Upper lobe of left lung (tissue), 6 donors: ENCODE data around the gene SOCS1. TPM values are rescaled to one million over a fixed set of nuclear protein-coding genes. Genes with fewer than 3 reads are reported as not detected.
A peak's percentile ranks its signal among the peaks of the same experiment; 100 is the strongest.

Experiments
- ATAC-seq, 2 donors: fragments of 200-7000 bp; cut with Tn5 transposase; one replicate each; pipeline ENCODE4 v1.9.1; 2022; ENCODE audit warnings: mild to moderate bottlenecking in 2 of 2, moderate library complexity in 2 of 2; ENCODE audit not compliant: low FRiP score in 2 of 2
- DNase-seq, 2 donors: peaks; one replicate each; pipeline ENCODE4 v3.0.0-alpha.2; 2019 to 2020
- H3K27ac ChIP-seq, 4 donors: fragments of 200-600 bp; sonication (generic); one replicate each; pipeline ENCODE4 v1.5.1; 2016 to 2019
- H3K27me3 ChIP-seq, 4 donors: fragments of 200-600 bp; sonication (generic); one replicate each; pipeline ENCODE4 v1.5.1; 2017 to 2019
- H3K36me3 ChIP-seq, 4 donors: fragments of 200-600 bp; sonication (generic); one replicate each; pipeline ENCODE4 v1.5.1; 2016 to 2019
- H3K4me1 ChIP-seq, 4 donors: fragments of 200-600 bp; sonication (generic); one replicate each; pipeline ENCODE4 v1.5.1; 2018 to 2019
- H3K4me3 ChIP-seq, 4 donors: fragments of 200-600 bp; sonication (generic); one replicate each; pipeline ENCODE4 v1.5.1; 2017 to 2019; ENCODE audit warnings: mild to moderate bottlenecking in 2 of 4, moderate library complexity in 1 of 4
- H3K9me3 ChIP-seq, 4 donors: fragments of 200-600 bp; sonication (generic); one replicate each; pipeline ENCODE4 v1.5.1; 2018 to 2019
- CTCF ChIP-seq, 6 experiments: fragments of 450-650 bp in 4 of 6; fragments of 200-600 bp in 2 of 6; sonication (generic) in 2 of 6; IDR thresholded peaks; one replicate each; pipeline ENCODE4 v1.5.1; 2016 to 2019; ENCODE audit warnings: antibody characterized with exemption in 6 of 6
- EP300 ChIP-seq, 4 donors: sonication (generic); formaldehyde crosslinking; IDR thresholded peaks; one replicate each; pipeline ENCODE4 v1.5.1; 2017; ENCODE audit warnings: antibody characterized with exemption in 4 of 4, control low read depth in 2 of 4
- POLR2A ChIP-seq, 4 donors: fragments of 450-650 bp; IDR thresholded peaks; one replicate each; pipeline ENCODE4 v1.5.1; 2016 to 2017; ENCODE audit warnings: antibody characterized with exemption in 4 of 4, mild to moderate bottlenecking in 2 of 4
- POLR2AphosphoS5 ChIP-seq, 2 donors: sonication (generic); formaldehyde crosslinking; IDR thresholded peaks; one replicate each; pipeline ENCODE4 v1.5.1; 2017; ENCODE audit warnings: antibody characterized with exemption in 2 of 2
- WGBS, 2 donors: methylation state at CpG; one replicate each; pipeline ENCODE4 v1.1.5; 2017 to 2018; 5-methylcytosine and 5-hydroxymethylcytosine counted together
- total RNA-seq, 6 donors: library from RNA; depleted of rRNA in 4 of 6; stranded (reverse); fragments of >200 nt in 4 of 6; gene quantifications; one replicate each; pipeline versions ENCODE4 v1.1.0 to v1.2.1, GENCODE V29; 2016 to 2021
- donor health status: DM: no; HTN: no; CAD: no; lungs with moderate emphysema.
- donor health status: DM: no; HTN: yes; CAD: no; lungs with severe emphysema.

The SOCS1 gene
- total RNA-seq, 6 donors from 2014 or later: 9.4 to 36.6 (median 18.5) TPM

GRCh38 chr16:11245222-11245737, 10.7 kb downstream of the SOCS1 start:
- Histone ChIP-seq H3K4me1 (peaks cover 0 to 4% (median 0%) of the 10 kb centered on the region in 4 donors), H3K4me3 (no peak overlapping the region), H3K27ac (no peak overlapping the region), H3K9me3 (no peaks in the 10 kb centered on the region), H3K36me3 (no peaks in the 10 kb centered on the region), H3K27me3 (no peaks in the 10 kb centered on the region)
- DNase-seq: no peak
- WGBS, 2 donors: 88 to 95% methylated on average over 5 of the region's 5 CpGs
- TF ChIP-seq POLR2AphosphoS5 (IDR thresholded peaks at IDR 0.05): no peak
- TF ChIP-seq POLR2A (IDR thresholded peaks at IDR 0.05): no peak
- no peak for TF ChIP-seq EP300 (IDR thresholded peaks at IDR 0.05)
- no peak for TF ChIP-seq CTCF (IDR thresholded peaks at IDR 0.05)
- no peak for ATAC-seq

GRCh38 chr16:11242658-11243057, 13.3 kb downstream of the SOCS1 start:
- Histone ChIP-seq H3K4me3 (no peak overlapping the region), H3K27ac (no peak overlapping the region), H3K4me1 (peaks cover 0 to 4% (median under 1%) of the 10 kb centered on the region in 4 donors), H3K36me3 (no peaks in the 10 kb centered on the region), H3K27me3 (no peaks in the 10 kb centered on the region), H3K9me3 (no peaks in the 10 kb centered on the region)
- no peak for DNase-seq
- no peak for TF ChIP-seq POLR2A (IDR thresholded peaks at IDR 0.05)
- no peak for TF ChIP-seq EP300 (IDR thresholded peaks at IDR 0.05)
- no peak for ATAC-seq
- 80 to 83% methylated on average over 12 of the region's 12 CpGs for WGBS, 2 donors

GRCh38 chr16:11241480-11242204, 14.4 kb downstream of the SOCS1 start:
- peaks cover 3 to 6% (median 5%) of the 10 kb centered on the region in 4 donors for H3K4me1 ChIP-seq
- no peak for TF ChIP-seq POLR2AphosphoS5 (IDR thresholded peaks at IDR 0.05)
- no peak for TF ChIP-seq POLR2A (IDR thresholded peaks at IDR 0.05)
- TF ChIP-seq CTCF (IDR thresholded peaks at IDR 0.05): no peak
- TF ChIP-seq EP300 (IDR thresholded peaks at IDR 0.05): no peak
- no peak overlapping the region for H3K27ac ChIP-seq
- ATAC-seq: no peak
- H3K9me3 ChIP-seq: no peaks in the 10 kb centered on the region
- no peaks in the 10 kb centered on the region for H3K36me3 ChIP-seq
- H3K27me3 ChIP-seq: no peaks in the 10 kb centered on the region
- no peak for DNase-seq
- WGBS, 2 donors: 94% methylated on average over 5 of the region's 5 CpGs
- H3K4me3 ChIP-seq: no peak overlapping the region

GRCh38 chr16:11240636-11241473, 15.1 kb downstream of the SOCS1 start:
- DNase-seq (no peak), ATAC-seq (peak in 1 of 2 donors; percentile 10)
- no peak for TF ChIP-seq POLR2AphosphoS5 (IDR thresholded peaks at IDR 0.05)
- no peak for TF ChIP-seq CTCF (IDR thresholded peaks at IDR 0.05)
- TF ChIP-seq EP300 (IDR thresholded peaks at IDR 0.05): no peak
- no peak for TF ChIP-seq POLR2A (IDR thresholded peaks at IDR 0.05)
- 62 to 68% methylated on average over 9 to 10 of the region's 10 CpGs for WGBS, 2 donors
- H3K27me3 ChIP-seq: no peaks in the 10 kb centered on the region
- H3K9me3 ChIP-seq: no peaks in the 10 kb centered on the region
- no peak overlapping the region for H3K4me3 ChIP-seq
- H3K27ac ChIP-seq: peak overlapping the region in 2 of 4 donors; percentile 4 to 30
- peaks cover 3 to 6% (median 5%) of the 10 kb centered on the region in 4 donors for H3K4me1 ChIP-seq
- no peaks in the 10 kb centered on the region for H3K36me3 ChIP-seq
